Measurements from ENCODE around the gene NCAM1.

NCAM1 gene

GRCh38 chr11:113167599-113167998, 206.4 kb downstream of the NCAM1 start:
- DNase-seq (ENCODE audit: low read depth in 2 of 2, low spot score in 1 of 2) = no peak

- no peak for DNase-seq (ENCODE audit: low read depth in 2 of 2, low spot score in 1 of 2)
Observed at GRCh38 chr11:113168354-113169342, 207.4 kb downstream of the NCAM1 start.

GRCh38 chr11:113172382-113172951, 211.2 kb downstream of the NCAM1 start:
- no peak for DNase-seq (ENCODE audit: low read depth in 2 of 2, low spot score in 1 of 2)

GRCh38 chr11:113173126-113173525, 211.9 kb downstream of the NCAM1 start:
- DNase-seq (ENCODE audit: low read depth in 2 of 2, low spot score in 1 of 2) = no peak

GRCh38 chr11:113174882-113175281, 213.7 kb downstream of the NCAM1 start:
- DNase-seq (ENCODE audit: low read depth in 2 of 2, low spot score in 1 of 2) = no peak

- no peak for DNase-seq (ENCODE audit: low read depth in 2 of 2, low spot score in 1 of 2)
Observed at GRCh38 chr11:113176599-113177360, 215.6 kb downstream of the NCAM1 start.

- DNase-seq (ENCODE audit: low read depth in 2 of 2, low spot score in 1 of 2) = no peak
Observed at GRCh38 chr11:113177671-113178070, 216.5 kb downstream of the NCAM1 start.

GRCh38 chr11:113178381-113179070, 217.3 kb downstream of the NCAM1 start:
- DNase-seq (ENCODE audit: low read depth in 2 of 2, low spot score in 1 of 2) = no peak

- no peak for DNase-seq (ENCODE audit: low read depth in 2 of 2, low spot score in 1 of 2)
Observed at GRCh38 chr11:113179181-113179704, 218.0 kb downstream of the NCAM1 start.

GRCh38 chr11:113181094-113181493, 219.9 kb downstream of the NCAM1 start:
- DNase-seq (ENCODE audit: low read depth in 2 of 2, low spot score in 1 of 2) = no peak

GRCh38 chr11:113182288-113182687, 221.1 kb downstream of the NCAM1 start:
- no peak for DNase-seq (ENCODE audit: low read depth in 2 of 2, low spot score in 1 of 2)

GRCh38 chr11:113184498-113184897, 223.3 kb downstream of the NCAM1 start:
- DNase-seq (ENCODE audit: low read depth in 2 of 2, low spot score in 1 of 2) = no peak

- no peak for DNase-seq (ENCODE audit: low read depth in 2 of 2, low spot score in 1 of 2)
Observed at GRCh38 chr11:113188371-113188834, 227.2 kb downstream of the NCAM1 start.

- no peak for DNase-seq (ENCODE audit: low read depth in 2 of 2, low spot score in 1 of 2)
Observed at GRCh38 chr11:113189909-113190667, 228.9 kb downstream of the NCAM1 start.

- no peak for DNase-seq (ENCODE audit: low read depth in 2 of 2, low spot score in 1 of 2)
Observed at GRCh38 chr11:113192121-113192925, 231.1 kb downstream of the NCAM1 start.

GRCh38 chr11:113193016-113193415, 231.8 kb downstream of the NCAM1 start:
- no peak for DNase-seq (ENCODE audit: low read depth in 2 of 2, low spot score in 1 of 2)

GRCh38 chr11:113193946-113194345, 232.7 kb downstream of the NCAM1 start:
- no peak for DNase-seq (ENCODE audit: low read depth in 2 of 2, low spot score in 1 of 2)

GRCh38 chr11:113195728-113196127, 234.5 kb downstream of the NCAM1 start:
- DNase-seq (ENCODE audit: low read depth in 2 of 2, low spot score in 1 of 2) = no peak

- no peak for DNase-seq (ENCODE audit: low read depth in 2 of 2, low spot score in 1 of 2)
Observed at GRCh38 chr11:113197446-113197845, 236.2 kb downstream of the NCAM1 start.
